H9 (cell line): ENCODE measurements around the gene RASAL1. TPM values are rescaled to one million over a fixed set of nuclear protein-coding genes. Genes with fewer than 3 reads are reported as not detected.

Experiments used
- DNase-seq: peaks from one replicate; pipeline ENCODE4 v3.0.0-alpha.2; 2017
- H2AFZ ChIP-seq: one replicate; pipeline ENCODE4 v1.6.1; 2013; ENCODE audit warnings: mild to moderate bottlenecking, low read length, control low read depth, moderate library complexity
- H2AK5ac ChIP-seq: 2 replicates; pipeline ENCODE4 v1.6.1; 2013; ENCODE audit warnings: low read length, control low read depth, mixed read lengths; ENCODE audit not compliant: insufficient read length
- H2BK120ac ChIP-seq: one replicate; pipeline ENCODE4 v1.6.1; 2013; ENCODE audit warnings: low read depth, mild to moderate bottlenecking, low read length, control low read depth, inconsistent platforms; ENCODE audit not compliant: poor library complexity, severe bottlenecking
- H2BK12ac ChIP-seq: 2 replicates; pipeline ENCODE4 v1.6.1; 2013; ENCODE audit warnings: low read length, control low read depth, mixed read lengths, low read depth; ENCODE audit not compliant: insufficient read length
- H2BK15ac ChIP-seq: 2 replicates; pipeline ENCODE4 v1.6.1; 2013; ENCODE audit warnings: low read depth, low read length, control low read depth
- H2BK20ac ChIP-seq: one replicate; pipeline ENCODE4 v1.6.1; 2013; ENCODE audit warnings: low read depth, mild to moderate bottlenecking, low read length, control low read depth, inconsistent platforms; ENCODE audit not compliant: poor library complexity, severe bottlenecking
- H2BK5ac ChIP-seq: 2 replicates; pipeline ENCODE4 v1.6.1; 2013; ENCODE audit warnings: low read length, control low read depth, mixed read lengths; ENCODE audit not compliant: insufficient read length
- H3K14ac ChIP-seq: 2 replicates; pipeline ENCODE4 v1.6.1; 2013; ENCODE audit warnings: low read length, control low read depth; ENCODE audit not compliant: insufficient read depth
- H3K18ac ChIP-seq: 2 replicates; pipeline ENCODE4 v1.6.1; 2013; ENCODE audit warnings: low read depth, mild to moderate bottlenecking, mixed read lengths, low read length, control low read depth; ENCODE audit not compliant: insufficient read length
- H3K23ac ChIP-seq: 2 replicates; pipeline ENCODE4 v1.6.1; 2013; ENCODE audit warnings: low read length, control low read depth, mixed read lengths, low read depth; ENCODE audit not compliant: insufficient read length
- H3K23me2 ChIP-seq: 2 replicates; pipeline ENCODE4 v1.6.1; 2013; ENCODE audit warnings: low read depth, mild to moderate bottlenecking, mixed read lengths, low read length, control low read depth; ENCODE audit not compliant: insufficient read length, poor library complexity, severe bottlenecking
- H3K27ac ChIP-seq: 2 replicates; pipeline ENCODE4 v1.5.1; 2013; ENCODE audit warnings: low read length, control low read depth, mixed read lengths, low read depth; ENCODE audit not compliant: insufficient read length
- H3K27me3 ChIP-seq: 2 replicates; pipeline ENCODE4 v1.6.1; 2013; ENCODE audit warnings: low read length, control low read depth, inconsistent platforms; ENCODE audit not compliant: insufficient read depth
- H3K4ac ChIP-seq: 2 replicates; pipeline ENCODE4 v1.6.1; 2013; ENCODE audit warnings: low read depth, mild to moderate bottlenecking, control low read depth, inconsistent platforms, low read length, moderate library complexity
- H3K4me1 ChIP-seq: 2 replicates; pipeline ENCODE4 v1.6.1; 2013; ENCODE audit warnings: low read length, control low read depth, inconsistent platforms; ENCODE audit not compliant: insufficient read depth
- H3K4me2 ChIP-seq: 2 replicates; pipeline ENCODE4 v1.6.1; 2013; ENCODE audit warnings: low read length, control low read depth, mixed read lengths; ENCODE audit not compliant: insufficient read length, insufficient read depth
- H3K56ac ChIP-seq: 2 replicates; pipeline ENCODE4 v1.6.1; 2013; ENCODE audit warnings: low read depth, mild to moderate bottlenecking, mixed read lengths, low read length, control low read depth; ENCODE audit not compliant: insufficient read length
- H3K79me1 ChIP-seq: 2 replicates; pipeline ENCODE4 v1.6.1; 2013; ENCODE audit warnings: low read depth, mild to moderate bottlenecking, moderate library complexity, low read length, control low read depth, inconsistent platforms; ENCODE audit not compliant: insufficient read depth, poor library complexity, severe bottlenecking
- H3K79me2 ChIP-seq: 2 replicates; pipeline ENCODE4 v1.6.1; 2013; ENCODE audit warnings: low read length, control low read depth, inconsistent platforms; ENCODE audit not compliant: insufficient read depth
- H3K9ac ChIP-seq: 2 replicates; pipeline ENCODE4 v1.6.1; 2013; ENCODE audit warnings: low read length, control low read depth, mixed read lengths; ENCODE audit not compliant: insufficient read length; ENCODE audit errors: extremely low read depth
- H3K9me3 ChIP-seq: one replicate; pipeline ENCODE4 v1.6.1; 2013; ENCODE audit warnings: low read depth, low read length, inconsistent platforms; ENCODE audit not compliant: control insufficient read depth
- H3T11ph ChIP-seq: one replicate; pipeline ENCODE4 v1.6.1; 2013; ENCODE audit warnings: mild to moderate bottlenecking, low read length, control low read depth, inconsistent platforms
- H4K20me1 ChIP-seq: one replicate; pipeline ENCODE4 v1.6.1; 2013; ENCODE audit not compliant: control insufficient read depth, insufficient read length, insufficient read depth
- H4K5ac ChIP-seq: 2 replicates; pipeline ENCODE4 v1.6.1; 2013; ENCODE audit warnings: low read depth, mild to moderate bottlenecking, mixed read lengths, low read length, control low read depth; ENCODE audit not compliant: insufficient read length
- H4K8ac ChIP-seq: replicated peaks from 2 replicates; pipeline ENCODE4 v1.6.1; 2013; ENCODE audit warnings: low read length, control low read depth, mixed read lengths, low read depth; ENCODE audit not compliant: insufficient read length
- H4K91ac ChIP-seq: 2 replicates; pipeline ENCODE4 v1.6.1; 2013; ENCODE audit warnings: low read depth, mild to moderate bottlenecking, moderate library complexity, mixed read lengths, low read length, control low read depth; ENCODE audit not compliant: insufficient read length
- H3K27ac Mint-ChIP-seq, 3 experiments: 2 replicates in 2 of 3; 3 replicates in 1 of 3; pipeline ENCODE4 v1.8.0; 2020 to 2021; ENCODE audit warnings: mixed read lengths in 3 of 3, mild to moderate bottlenecking in 1 of 3, moderate library complexity in 1 of 3
- H3K27me3 Mint-ChIP-seq: 2 replicates; pipeline ENCODE4 v1.8.0; 2021; ENCODE audit warnings: low read depth, mild to moderate bottlenecking, moderate library complexity, mixed read lengths
- H3K36me3 Mint-ChIP-seq, 3 experiments: 2 replicates in 2 of 3; 3 replicates in 1 of 3; pipeline ENCODE4 v1.8.0; 2020 to 2021; ENCODE audit warnings: low read depth in 3 of 3, mixed read lengths in 3 of 3; ENCODE audit not compliant: insufficient read depth in 1 of 3
- H3K4me1 Mint-ChIP-seq, 2 experiments: 2 replicates each; pipeline ENCODE4 v1.8.0; 2020; ENCODE audit warnings: mixed read lengths in 2 of 2
- H3K4me3 Mint-ChIP-seq, 2 experiments: 2 replicates in 1 of 2; 3 replicates in 1 of 2; pipeline ENCODE4 v1.8.0; 2020 to 2021; ENCODE audit warnings: mild to moderate bottlenecking in 2 of 2, mixed read lengths in 2 of 2, moderate library complexity in 1 of 2
- H3K9me3 Mint-ChIP-seq, 2 experiments: 2 replicates in 1 of 2; 3 replicates in 1 of 2; pipeline ENCODE4 v1.8.0; 2020; ENCODE audit warnings: mild to moderate bottlenecking in 2 of 2, mixed read lengths in 2 of 2, moderate library complexity in 1 of 2
- CTCF ChIP-seq: fragments of 200-600 bp; sonication (generic); conservative IDR thresholded peaks from 3 replicates; pipeline ENCODE4 v1.8.0; 2021; ENCODE audit warnings: antibody characterized with exemption, mild to moderate bottlenecking
- WGBS: extraction: QIAGEN DNeasy Blood & Tissue Kit; methylation state at CpG from one replicate; pipeline ENCODE4 v1.1.7; 2013; ENCODE audit warnings: missing lambda C conversion rate, low lambda C conversion rate, mixed read lengths; ENCODE audit not compliant: insufficient read length; ENCODE audit errors: extremely low coverage; 5-methylcytosine and 5-hydroxymethylcytosine counted together
- total RNA-seq: library from RNA; stranded (reverse); gene quantifications from 2 replicates; pipeline ENCODE4 v1.2.1, GENCODE V29; 2021

RASAL1 gene
- total RNA-seq, 1 experiment from 2014 or later = 2.3 TPM

GRCh38 chr12:113149361-113150150 lies 14.0 kb upstream of the RASAL1 start, which contains the start of gene CFAP73:
CFAP73 (plus strand) TSS chr12:113149724; CDS start chr12:113149858, 134 bp downstream.
- no CpG with 5 or more reads among the region's 22 CpGs for WGBS

More at GRCh38 chr12:113149361-113150150, 14.0 kb upstream of the RASAL1 start, which contains the start of gene CFAP73:
- H4K91ac ChIP-seq = no peak within 1 kb of the TSS
- H4K20me1 ChIP-seq = no peaks in the 10 kb centered on the region
- no peak within 1 kb of the TSS for H2BK12ac ChIP-seq
- peak; percentile 33; the same call in 1 of the 3 replicates for TF ChIP-seq CTCF
- peaks cover 5% of the 10 kb centered on the region; the same call in 1 of the 2 replicates for H3K4me1 ChIP-seq
- H3K23me2 ChIP-seq = peaks cover 11% of the 10 kb centered on the region
- peaks cover 14% of the 10 kb centered on the region; the same call in 1 of the 2 replicates for H3K27me3 ChIP-seq
- peak within 1 kb of the TSS; percentile 70 for H3K14ac ChIP-seq
- no peak within 1 kb of the TSS for H2BK5ac ChIP-seq
- no peaks in the 10 kb centered on the region; a peak in 3 of 7 replicates for H3K36me3 Mint-ChIP-seq
- no peaks in the 10 kb centered on the region for H3K79me1 ChIP-seq
- no peak within 1 kb of the TSS for H3K27ac ChIP-seq
- no peak within 1 kb of the TSS for H4K8ac ChIP-seq
- H3K79me2 ChIP-seq = no peaks in the 10 kb centered on the region
- H2AFZ ChIP-seq = no peak within 1 kb of the TSS
- DNase-seq = peak; percentile 97
- H2BK120ac ChIP-seq = no peak within 1 kb of the TSS
- peaks cover 21 to 34% of the 10 kb centered on the region in 2 experiments for H3K4me1 Mint-ChIP-seq
- no peak within 1 kb of the TSS for H3K23ac ChIP-seq
- H4K5ac ChIP-seq = no peak within 1 kb of the TSS
- H2BK15ac ChIP-seq = no peak within 1 kb of the TSS
- no peak within 1 kb of the TSS for H3K9ac ChIP-seq
- H3K27me3 Mint-ChIP-seq = peaks cover 51% of the 10 kb centered on the region
- peak within 1 kb of the TSS in 2 of 3 experiments; percentile 23 to 57; a peak in 3 of 7 replicates for H3K27ac Mint-ChIP-seq
- H3K4ac ChIP-seq = no peak within 1 kb of the TSS; the same call in 1 of the 2 replicates
- H3K56ac ChIP-seq = no peak within 1 kb of the TSS
- peaks cover 6% of the 10 kb centered on the region in 2 experiments; a peak in 4 of 5 replicates for H3K9me3 Mint-ChIP-seq
- H3K4me3 Mint-ChIP-seq = peak within 1 kb of the TSS; percentile 12 to 58; a peak in 4 of 5 replicates
- H2AK5ac ChIP-seq = no peak within 1 kb of the TSS
- no peak within 1 kb of the TSS for H3T11ph ChIP-seq
- H2BK20ac ChIP-seq = no peak within 1 kb of the TSS
- H3K9me3 ChIP-seq = no peaks in the 10 kb centered on the region
- peak within 1 kb of the TSS; percentile 38 for H3K4me2 ChIP-seq
- peak within 1 kb of the TSS; percentile 80 for H3K18ac ChIP-seq
